ENCODE results near the gene ARHGEF3.

The ARHGEF3 gene

GRCh38 chr3:56681984-56682461, 119.7 kb downstream of the ARHGEF3 start:
- no peak for DNase-seq (ENCODE audit: low read depth in 2 of 2)

- DNase-seq (ENCODE audit: low read depth in 2 of 2): no peak
Measured at GRCh38 chr3:56680054-56680580, 121.6 kb downstream of the ARHGEF3 start.
